Effector memory CD4-positive, alpha-beta T cell (primary cell): ENCODE measurements around the gene MRPL42.
"Not testable (repeated sequence)": the region's sequence is repeated elsewhere in the genome, so short reads cannot be mapped to it uniquely, and the experiment has no call there.

Source experiments
- DNase-seq, 3 donors: peaks; one replicate each; pipeline ENCODE4 v3.0.0-alpha.2; 2020
- H3K27ac ChIP-seq: 2 replicates; pipeline ENCODE4 v1.7.0; 2013; ENCODE audit warnings: mild to moderate bottlenecking, low read length, moderate library complexity; ENCODE audit not compliant: insufficient read depth, poor library complexity, severe bottlenecking
- H3K27me3 ChIP-seq: replicated peaks from 2 replicates; pipeline ENCODE4 v1.7.0; 2013; ENCODE audit warnings: mild to moderate bottlenecking, low read length; ENCODE audit not compliant: insufficient read depth, control insufficient read depth, poor library complexity, severe bottlenecking
- H3K36me3 ChIP-seq: 2 replicates; pipeline ENCODE4 v1.7.0; 2013; ENCODE audit warnings: mild to moderate bottlenecking, low read length, moderate library complexity; ENCODE audit not compliant: control insufficient read depth, insufficient read depth
- H3K4me1 ChIP-seq: 2 replicates; pipeline ENCODE4 v1.7.0; 2013; ENCODE audit warnings: low read length, mild to moderate bottlenecking; ENCODE audit not compliant: control insufficient read depth, insufficient read depth, poor library complexity, severe bottlenecking
- H3K4me3 ChIP-seq: 2 replicates; pipeline ENCODE4 v1.7.0; 2013; ENCODE audit warnings: low read length, low read depth, mild to moderate bottlenecking; ENCODE audit not compliant: insufficient read depth, poor library complexity, severe bottlenecking
- H3K9me3 ChIP-seq: 2 replicates; pipeline ENCODE4 v1.7.0; 2013; ENCODE audit warnings: mild to moderate bottlenecking, low read length, moderate library complexity; ENCODE audit not compliant: control insufficient read depth

The MRPL42 gene

DNA sequence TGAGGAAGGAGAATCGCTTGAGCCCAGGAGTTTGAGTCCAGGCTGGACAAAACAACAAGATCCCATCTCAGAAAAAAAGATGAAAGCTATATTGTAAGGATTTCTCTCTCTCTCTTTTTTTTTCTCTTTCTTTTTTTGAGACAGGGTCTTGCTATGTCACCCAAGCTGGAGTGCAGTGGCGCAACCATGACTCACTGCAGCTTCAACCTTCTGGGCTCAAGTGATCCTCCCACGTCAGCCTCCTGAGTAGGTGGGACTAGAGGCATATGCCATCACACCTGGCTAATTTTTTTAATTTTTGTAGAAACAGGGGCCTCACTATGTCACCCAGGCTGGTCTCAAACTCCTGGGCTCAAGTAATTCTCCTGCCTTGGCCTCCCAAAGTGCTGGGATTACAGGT is 5.8 kb upstream of the MRPL42 start:
- no peaks in the 10 kb centered on the region for H3K36me3 ChIP-seq
- no peaks in the 10 kb centered on the region for H3K9me3 ChIP-seq
- no peak for DNase-seq

DNA sequence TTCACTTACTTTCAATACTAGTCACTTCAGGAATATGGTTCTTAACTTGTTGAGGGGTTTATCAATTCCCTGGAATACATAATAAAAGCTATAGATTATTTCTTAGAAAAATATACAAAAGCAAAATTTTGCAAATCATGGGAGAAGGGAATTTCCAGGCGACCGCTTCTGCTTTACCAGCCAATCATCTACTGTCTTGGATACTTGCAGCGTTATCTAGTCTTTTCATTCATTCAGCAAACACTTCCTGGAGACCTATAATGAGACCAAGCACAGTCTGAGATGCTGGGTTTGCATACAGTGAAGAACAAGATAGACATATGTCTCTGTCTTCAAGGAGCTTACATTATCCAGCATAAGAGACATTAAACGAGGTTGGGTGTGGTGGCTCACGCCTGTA is 1.5 kb upstream of the MRPL42 start:
- Histone ChIP-seq H3K4me3 (no peak overlapping the region), H3K27ac (no peak overlapping the region), H3K36me3 (peaks cover 6% of the 10 kb centered on the region), H3K27me3 (no peaks in the 10 kb centered on the region), H3K9me3 (no peaks in the 10 kb centered on the region), H3K4me1 (peaks cover 14% of the 10 kb centered on the region)
- DNase-seq: no peak

More for the DNA sequence above, 5.8 kb upstream of the MRPL42 start:
- Histone ChIP-seq H3K27ac (no peak overlapping the region), H3K27me3 (no peaks in the 10 kb centered on the region), H3K4me1 (no peaks in the 10 kb centered on the region), H3K4me3 (no peak overlapping the region)

DNA sequence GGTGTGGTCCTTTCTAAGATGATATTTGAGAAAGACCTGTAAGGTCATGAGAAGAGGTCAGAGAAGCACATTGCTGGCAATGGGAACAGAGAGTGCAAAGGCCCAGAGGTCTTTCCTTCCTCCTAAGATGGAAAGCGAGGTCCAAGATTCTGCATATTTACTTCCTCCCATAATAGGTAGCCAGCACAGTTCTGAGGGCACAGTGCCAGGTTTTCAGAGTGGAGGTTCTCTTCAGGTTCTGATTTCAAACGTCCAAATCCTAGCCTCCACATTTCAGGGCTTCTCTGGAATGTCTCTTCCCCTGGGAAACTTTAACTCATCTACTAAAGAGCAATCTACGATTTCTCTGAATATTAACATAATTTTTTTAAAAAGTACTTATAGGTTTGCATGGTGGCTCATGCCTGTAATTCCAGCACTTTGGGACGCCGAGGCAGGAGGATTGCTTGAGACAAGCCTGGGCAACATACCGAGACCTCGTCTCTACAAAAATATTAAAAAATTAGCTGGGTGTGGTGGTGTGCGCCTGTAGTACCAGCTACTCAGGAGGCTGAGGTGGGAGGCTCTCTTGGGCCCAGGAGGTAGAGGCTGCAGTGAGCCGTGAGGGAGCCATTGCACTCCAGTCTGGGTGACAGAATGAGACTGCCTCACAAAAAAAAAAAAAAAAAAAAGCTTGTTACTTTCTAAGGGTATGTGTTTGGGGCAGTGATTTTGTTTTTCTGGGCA is 526 bp upstream of the MRPL42 start:
- peaks cover 9% of the 10 kb centered on the region for H3K36me3 ChIP-seq
- H3K9me3 ChIP-seq: no peaks in the 10 kb centered on the region
- H3K27me3 ChIP-seq: no peaks in the 10 kb centered on the region
- H3K27ac ChIP-seq: peak overlapping the region; percentile 81
- DNase-seq: no peak
- H3K4me1 ChIP-seq: peaks cover 14% of the 10 kb centered on the region
- H3K4me3 ChIP-seq: no peak overlapping the region

DNA sequence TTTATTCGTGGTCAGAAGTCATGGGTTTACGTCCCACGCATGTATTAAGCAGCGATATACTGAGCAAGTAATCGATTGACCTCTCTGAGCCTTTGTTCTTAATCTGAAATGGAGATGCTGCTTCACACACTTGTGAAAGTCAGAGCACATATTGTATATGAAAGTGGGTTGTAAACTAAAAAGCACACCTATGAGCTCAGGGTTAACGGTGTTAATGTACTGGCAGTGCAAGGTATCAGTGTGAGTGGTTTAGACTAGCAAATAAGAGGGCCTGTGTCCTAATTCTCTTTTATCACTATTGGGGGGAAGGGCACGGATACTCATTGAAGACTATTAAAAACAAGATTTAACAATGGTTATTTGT is 676 bp downstream of the MRPL42 start:
- Histone ChIP-seq H3K27me3 (no peaks in the 10 kb centered on the region), H3K4me3 (peak overlapping the region; percentile 84), H3K36me3 (peaks cover 9% of the 10 kb centered on the region), H3K9me3 (no peaks in the 10 kb centered on the region), H3K4me1 (peaks cover 14% of the 10 kb centered on the region), H3K27ac (peak overlapping the region; percentile 81)
- DNase-seq: no peak

DNA sequence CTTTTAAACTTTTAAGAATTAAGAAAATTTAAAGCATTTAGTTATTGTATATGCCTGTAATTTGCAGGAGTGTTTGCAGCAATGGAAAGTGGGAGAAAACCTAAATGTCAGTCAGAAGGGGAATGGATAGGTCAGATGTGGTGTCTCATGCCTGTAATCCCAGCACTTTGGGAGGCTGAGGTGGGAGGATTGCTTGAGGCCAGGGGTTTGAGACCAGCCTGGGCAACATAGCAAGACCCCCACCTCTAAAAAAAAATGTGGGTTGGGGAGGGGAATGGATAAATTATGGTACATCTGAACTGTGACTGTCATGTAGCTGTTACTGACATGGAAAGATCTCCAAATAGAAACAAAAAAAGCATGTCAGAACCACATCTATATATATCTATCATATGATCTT is 2.1 kb downstream of the MRPL42 start:
- Histone ChIP-seq H3K4me1 (peaks cover 14% of the 10 kb centered on the region), H3K4me3 (no peak overlapping the region), H3K27ac (no peak overlapping the region), H3K36me3 (peaks cover 15% of the 10 kb centered on the region), H3K9me3 (no peaks in the 10 kb centered on the region), H3K27me3 (no peaks in the 10 kb centered on the region)
- no peak for DNase-seq

DNA sequence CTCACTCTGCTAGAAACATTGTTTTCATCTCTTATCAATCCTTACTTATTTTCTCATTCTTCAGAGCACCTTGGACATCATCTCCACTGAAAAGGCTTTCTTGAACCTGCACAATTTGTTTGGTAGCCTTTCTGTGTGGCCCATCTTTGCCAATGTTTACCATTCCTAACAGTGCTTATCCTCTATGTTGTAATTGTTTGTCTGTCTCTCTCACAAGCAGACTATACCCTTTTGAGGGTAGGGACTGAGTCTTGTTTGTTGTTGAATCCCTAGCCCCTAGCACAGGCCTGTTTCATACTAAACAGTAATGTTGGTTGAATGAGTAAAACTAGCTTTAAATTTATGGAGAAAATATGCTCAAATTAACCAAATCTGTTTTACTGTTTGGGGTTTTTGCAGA is 9.2 kb downstream of the MRPL42 start:
- H3K36me3 ChIP-seq: peaks cover 31% of the 10 kb centered on the region
- peaks cover 3% of the 10 kb centered on the region for H3K4me1 ChIP-seq
- H3K4me3 ChIP-seq: no peak overlapping the region
- no peaks in the 10 kb centered on the region for H3K27me3 ChIP-seq
- DNase-seq: no peak
- H3K9me3 ChIP-seq: no peaks in the 10 kb centered on the region
- no peak overlapping the region for H3K27ac ChIP-seq

DNA sequence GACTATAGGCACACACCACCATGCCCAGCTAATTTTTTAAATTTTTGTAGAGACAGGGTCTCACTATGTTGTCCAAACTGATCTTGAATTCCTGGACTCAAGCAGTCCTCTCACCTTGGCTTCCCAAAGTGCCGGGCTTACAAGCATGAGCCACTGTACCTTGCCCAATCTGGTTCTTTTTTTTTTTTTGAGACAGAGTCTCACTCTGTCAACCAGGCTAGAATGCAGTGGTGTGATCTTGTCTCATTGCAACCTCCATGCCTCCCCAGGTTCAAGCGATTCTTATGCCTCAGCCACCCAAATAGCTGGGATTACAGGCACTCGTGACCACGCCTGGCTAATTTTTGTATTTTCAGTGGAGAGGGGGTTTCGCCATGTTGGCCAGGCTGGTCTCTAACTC is 15.4 kb downstream of the MRPL42 start:
- no peaks in the 10 kb centered on the region for H3K4me1 ChIP-seq
- no peak for DNase-seq

DNA sequence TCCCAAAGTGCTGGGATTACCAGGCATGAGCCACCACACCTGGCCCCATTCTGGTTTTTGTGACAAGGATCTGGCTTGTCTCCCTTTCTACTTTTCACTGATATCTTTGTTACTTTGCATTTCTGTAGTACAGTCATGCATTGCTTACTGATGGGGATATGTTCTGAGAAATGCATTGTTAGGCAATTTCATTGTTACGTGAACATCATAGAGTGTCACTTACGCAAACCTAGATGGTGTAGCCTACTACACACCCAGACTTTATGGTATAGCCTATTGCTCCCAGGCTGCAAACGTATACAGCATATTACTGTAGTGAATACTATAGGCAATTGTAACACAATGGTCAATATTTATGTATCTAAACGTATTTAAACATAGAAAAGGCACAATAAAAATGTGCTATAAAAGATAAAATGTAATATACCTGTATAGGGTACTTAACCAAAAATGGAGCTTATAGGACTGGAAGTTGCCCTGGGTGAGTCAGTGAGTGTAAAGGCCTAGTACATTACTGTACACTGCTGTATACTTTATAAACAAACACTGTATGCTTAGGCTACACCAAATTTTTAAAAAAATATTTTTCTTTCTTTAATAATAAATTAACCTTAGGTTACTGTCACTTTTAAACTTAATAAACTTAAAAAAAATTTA is 16.0 kb downstream of the MRPL42 start:
- no peak overlapping the region for H3K27ac ChIP-seq
- no peak overlapping the region for H3K4me3 ChIP-seq
- H3K27me3 ChIP-seq: no peaks in the 10 kb centered on the region
- no peak for DNase-seq
- no peaks in the 10 kb centered on the region for H3K4me1 ChIP-seq
- no peaks in the 10 kb centered on the region for H3K9me3 ChIP-seq
- peaks cover 32% of the 10 kb centered on the region for H3K36me3 ChIP-seq

More for the DNA sequence above, 15.4 kb downstream of the MRPL42 start:
- Histone ChIP-seq H3K27me3 (no peaks in the 10 kb centered on the region), H3K27ac (no peak overlapping the region), H3K36me3 (peaks cover 32% of the 10 kb centered on the region), H3K9me3 (no peaks in the 10 kb centered on the region), H3K4me3 (no peak overlapping the region)

DNA sequence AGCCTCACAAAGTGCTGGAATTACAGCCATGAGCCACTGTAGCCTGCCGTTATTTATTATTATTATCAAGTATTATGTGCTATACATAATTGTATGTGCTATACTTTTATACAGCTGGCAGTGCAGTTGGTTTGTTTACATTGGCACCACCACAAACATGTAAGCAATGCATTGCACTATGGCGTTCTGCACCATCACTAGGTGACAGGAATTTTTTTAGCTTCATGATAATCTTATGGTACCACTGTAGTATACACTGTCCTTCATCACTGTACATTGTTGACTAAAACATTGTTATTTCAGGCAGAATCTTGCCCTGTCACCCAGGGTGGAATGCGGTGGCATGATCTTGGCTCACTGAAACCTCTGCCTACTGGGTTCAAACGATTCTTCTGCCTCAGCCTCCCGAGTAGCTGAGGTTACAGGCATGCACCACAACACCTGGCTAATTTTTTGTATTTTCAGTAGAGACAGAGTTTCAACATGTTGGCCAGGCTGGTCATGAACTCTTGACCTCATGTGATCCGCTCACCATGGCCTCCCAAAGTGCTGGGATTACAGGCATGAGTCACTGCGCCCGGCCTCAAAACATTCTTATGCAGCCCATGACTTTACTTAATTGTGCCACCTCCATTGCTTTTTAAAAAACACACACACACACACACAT is 17.1 kb downstream of the MRPL42 start:
- Histone ChIP-seq H3K9me3 (no peaks in the 10 kb centered on the region), H3K4me1 (no peaks in the 10 kb centered on the region), H3K36me3 (peaks cover 31% of the 10 kb centered on the region), H3K27me3 (no peaks in the 10 kb centered on the region), H3K4me3 (no peak overlapping the region), H3K27ac (no peak overlapping the region)
- DNase-seq: no peak

DNA sequence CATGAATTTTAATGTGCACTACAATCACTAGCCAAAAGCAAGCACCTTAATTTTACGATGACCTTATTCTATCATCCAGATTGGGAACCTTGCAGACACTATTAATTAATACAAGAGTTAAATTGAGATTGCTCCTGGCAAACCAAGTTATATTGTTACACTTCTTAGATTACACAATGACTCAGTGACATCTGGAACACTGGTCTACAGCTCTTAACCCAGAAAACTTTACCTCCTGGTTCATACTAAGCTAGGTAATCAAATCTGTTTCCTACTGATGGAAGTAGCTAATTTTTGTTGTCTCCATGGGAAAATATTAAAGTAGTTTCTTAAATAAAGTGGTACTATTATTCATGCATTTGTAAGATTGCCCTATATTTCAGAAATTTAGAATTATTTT is 25.5 kb downstream of the MRPL42 start:
- H3K36me3 ChIP-seq: peaks cover 18% of the 10 kb centered on the region
- H3K9me3 ChIP-seq, H3K27ac ChIP-seq, H3K27me3 ChIP-seq, H3K4me3 ChIP-seq, DNase-seq, H3K4me1 ChIP-seq: not testable (repeated sequence)
